ENCODE results near the gene PTGR1.

DNA sequence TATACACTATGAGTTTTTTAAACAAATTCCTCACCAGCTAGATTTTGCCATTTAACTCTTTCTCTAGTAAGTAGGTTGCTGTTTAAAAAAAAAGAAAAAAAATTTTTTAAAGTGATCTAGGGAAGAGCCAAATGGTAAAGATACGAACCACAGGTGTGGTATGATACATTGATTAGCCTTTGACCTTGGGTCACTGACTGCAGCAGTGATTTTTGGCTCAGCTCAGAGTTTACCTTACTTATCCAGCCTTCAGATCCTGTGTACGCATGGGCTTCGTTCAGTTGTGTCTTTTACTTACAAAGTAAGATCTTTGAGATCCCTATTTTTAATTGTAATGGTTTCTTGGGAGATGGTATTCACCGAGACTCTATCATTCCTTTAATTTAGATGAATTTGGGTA lies 49.6 kb upstream of the PTGR1 start:
- TF ChIP-seq, protein P1, sequence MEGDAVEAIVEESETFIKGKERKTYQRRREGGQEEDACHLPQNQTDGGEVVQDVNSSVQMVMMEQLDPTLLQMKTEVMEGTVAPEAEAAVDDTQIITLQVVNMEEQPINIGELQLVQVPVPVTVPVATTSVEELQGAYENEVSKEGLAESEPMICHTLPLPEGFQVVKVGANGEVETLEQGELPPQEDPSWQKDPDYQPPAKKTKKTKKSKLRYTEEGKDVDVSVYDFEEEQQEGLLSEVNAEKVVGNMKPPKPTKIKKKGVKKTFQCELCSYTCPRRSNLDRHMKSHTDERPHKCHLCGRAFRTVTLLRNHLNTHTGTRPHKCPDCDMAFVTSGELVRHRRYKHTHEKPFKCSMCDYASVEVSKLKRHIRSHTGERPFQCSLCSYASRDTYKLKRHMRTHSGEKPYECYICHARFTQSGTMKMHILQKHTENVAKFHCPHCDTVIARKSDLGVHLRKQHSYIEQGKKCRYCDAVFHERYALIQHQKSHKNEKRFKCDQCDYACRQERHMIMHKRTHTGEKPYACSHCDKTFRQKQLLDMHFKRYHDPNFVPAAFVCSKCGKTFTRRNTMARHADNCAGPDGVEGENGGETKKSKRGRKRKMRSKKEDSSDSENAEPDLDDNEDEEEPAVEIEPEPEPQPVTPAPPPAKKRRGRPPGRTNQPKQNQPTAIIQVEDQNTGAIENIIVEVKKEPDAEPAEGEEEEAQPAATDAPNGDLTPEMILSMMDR (IDR thresholded peaks at IDR 0.05): no peak
- no peak for TF ChIP-seq POLR2A (IDR thresholded peaks at IDR 0.05)

All from lower leg skin (tissue), 3 donors.